Measurements from ENCODE around the gene TSC2. TPM values are rescaled to one million over a fixed set of nuclear protein-coding genes. Genes with fewer than 3 reads are reported as not detected.

TSC2 gene
- total RNA-seq, 1 donor from 2014 or later = 139 TPM

GRCh38 chr16:2053211-2053610 is 5.4 kb downstream of the TSC2 start:
- peaks cover 57% of the 10 kb centered on the region for H3K36me3 Mint-ChIP-seq (ENCODE audit: low read depth)
- ChIA-PET CTCF (no interaction called here), POLR2A (no interaction called here)
- no peaks in the 10 kb centered on the region for H3K9me3 Mint-ChIP-seq
- no peak overlapping the region for H3K4me3 Mint-ChIP-seq
- no peak overlapping the region for H3K27ac Mint-ChIP-seq
- intact Hi-C loops (cut with micrococcal nuclease) = no loop called here
- peaks cover 10% of the 10 kb centered on the region for H3K4me1 Mint-ChIP-seq
- no peak for ATAC-seq (ENCODE audit: low read depth)
- TF ChIP-seq CTCF (IDR thresholded peaks at IDR 0.05) = no peak
- no peak for DNase-seq
- no peaks in the 10 kb centered on the region for H3K27me3 Mint-ChIP-seq

GRCh38 chr16:2053897-2054296 is 6.1 kb downstream of the TSC2 start:
- Mint-ChIP-seq H3K27ac (no peak overlapping the region), H3K4me1 (peaks cover 3% of the 10 kb centered on the region), H3K36me3 (ENCODE audit: low read depth) (peaks cover 62% of the 10 kb centered on the region), H3K9me3 (no peaks in the 10 kb centered on the region), H3K4me3 (no peak overlapping the region), H3K27me3 (no peaks in the 10 kb centered on the region)
- ChIA-PET POLR2A (no interaction called here), CTCF (no interaction called here)
- TF ChIP-seq CTCF (IDR thresholded peaks at IDR 0.05) = no peak
- no peak for ATAC-seq (ENCODE audit: low read depth)
- DNase-seq = no peak
- intact Hi-C loops (cut with micrococcal nuclease) = no loop called here

- Mint-ChIP-seq H3K27me3 (no peaks in the 10 kb centered on the region), H3K4me1 (no peaks in the 10 kb centered on the region), H3K27ac (no peak overlapping the region), H3K36me3 (ENCODE audit: low read depth) (peaks cover 62% of the 10 kb centered on the region), H3K9me3 (no peaks in the 10 kb centered on the region), H3K4me3 (no peak overlapping the region)
- intact Hi-C loops (cut with micrococcal nuclease) = no loop called here
- TF ChIP-seq CTCF (IDR thresholded peaks at IDR 0.05) = no peak
- ChIA-PET POLR2A (no interaction called here), CTCF (no interaction called here)
- no peak for ATAC-seq (ENCODE audit: low read depth)
- DNase-seq = no peak
Measured at GRCh38 chr16:2054543-2055245, 6.9 kb downstream of the TSC2 start.

GRCh38 chr16:2056077-2056476 is 8.3 kb downstream of the TSC2 start:
- Mint-ChIP-seq H3K27ac (no peak overlapping the region), H3K4me1 (no peaks in the 10 kb centered on the region), H3K27me3 (no peaks in the 10 kb centered on the region), H3K36me3 (ENCODE audit: low read depth) (peaks cover 63% of the 10 kb centered on the region), H3K4me3 (no peak overlapping the region), H3K9me3 (no peaks in the 10 kb centered on the region)
- DNase-seq (no peak), ATAC-seq (ENCODE audit: low read depth) (no peak)
- CTCF ChIA-PET = interaction anchor here (1.2 to 1.7 kb wide), 2 partner anchors 34 to 84 kb away, joined by 5 to 7 read pairs; no protein-coding TSS in a partner anchor
- POLR2A ChIA-PET = interaction anchor here (0.6 kb wide), 1 partner anchor 9 kb away, joined by 11 read pairs; no protein-coding TSS in a partner anchor
- TF ChIP-seq CTCF (IDR thresholded peaks at IDR 0.05) = no peak
- intact Hi-C loops (cut with micrococcal nuclease) = no loop called here

- no peak for TF ChIP-seq CTCF (IDR thresholded peaks at IDR 0.05)
- POLR2A ChIA-PET = interaction anchor here (0.6 to 0.9 kb wide), 3 partner anchors 8 to 98 kb away, joined by 3 to 11 read pairs (median 3); partner anchors contain the start of genes NTHL1, TRAF7 and TSC2
- intact Hi-C loops (cut with micrococcal nuclease) = no loop called here
Measured at GRCh38 chr16:2056681-2057407, 9.1 kb downstream of the TSC2 start.

More at GRCh38 chr16:2056681-2057407, 9.1 kb downstream of the TSC2 start:
- ATAC-seq (ENCODE audit: low read depth) (no peak), DNase-seq (no peak)
- CTCF ChIA-PET = interaction anchor here (1.2 to 1.7 kb wide), 2 partner anchors 34 to 84 kb away, joined by 5 to 7 read pairs; no protein-coding TSS in a partner anchor
- Mint-ChIP-seq H3K27me3 (no peaks in the 10 kb centered on the region), H3K4me3 (no peak overlapping the region), H3K36me3 (ENCODE audit: low read depth) (peaks cover 62% of the 10 kb centered on the region), H3K9me3 (no peaks in the 10 kb centered on the region), H3K4me1 (no peaks in the 10 kb centered on the region), H3K27ac (no peak overlapping the region)
